Left lung (tissue), 10 donors: ENCODE data around the gene RBMS2. TPM values are rescaled to one million over a fixed set of nuclear protein-coding genes. Genes with fewer than 3 reads are reported as not detected.

Source experiments
- ATAC-seq: fragments of 200-7000 bp; cut with Tn5 transposase; one replicate; pipeline ENCODE4 v1.9.1; 2020; ENCODE audit warnings: moderate library complexity
- DNase-seq, 4 donors: peaks; one replicate each; pipeline ENCODE4 v3.0.0-alpha.2; 2013 to 2020
- H3K27ac ChIP-seq, 2 donors: fragments of 200-600 bp; sonication (generic) in 1 of 2; one replicate each; pipeline versions ENCODE4 v1.5.0 to v1.8.0; 2020 to 2021
- H3K27me3 ChIP-seq, 2 donors: fragments of 200-600 bp; sonication (generic) in 1 of 2; one replicate each; pipeline versions ENCODE4 v1.5.0 to v1.8.0; 2020 to 2021
- H3K36me3 ChIP-seq, 2 donors: fragments of 200-600 bp; sonication (generic) in 1 of 2; one replicate each; pipeline versions ENCODE4 v1.5.0 to v1.8.0; 2020 to 2021
- H3K4me1 ChIP-seq, 2 donors: fragments of 200-600 bp; one replicate each; pipeline ENCODE4 v1.8.0; 2021
- H3K4me3 ChIP-seq, 2 donors: fragments of 200-600 bp; sonication (generic) in 1 of 2; one replicate each; pipeline versions ENCODE4 v1.5.0 to v1.8.0; 2020 to 2021; ENCODE audit warnings: mild to moderate bottlenecking in 1 of 2
- H3K9me3 ChIP-seq, 2 donors: fragments of 200-600 bp; sonication (generic) in 1 of 2; one replicate each; pipeline versions ENCODE4 v1.5.0 to v1.8.0; 2020 to 2021
- intact Hi-C, 2 donors: fragments of 100-400 bp; cut with DNase I; formaldehyde crosslinking; loops; one replicate each; pipeline versions ENCODE4 v1.11.2 to v1.14.2; 2022
- polyA plus RNA-seq, 6 donors: library from polyadenylated mRNA; unstranded; fragments of 120-200 nt; gene quantifications; one replicate each; pipeline ENCODE4 v1.2.1, GENCODE V29; 2013; ENCODE audit not compliant: insufficient read length in 6 of 6
- total RNA-seq, 2 donors: library from RNA; stranded (reverse); fragmentation: NEBNext Ultra II Directional; extraction: Animal tissue kit (Norgen Biotek cat#: 25700); gene quantifications; one replicate each; pipeline ENCODE4 v1.2.1, GENCODE V29; 2021
- TF ChIP-seq, protein P1 (sequence below), 2 donors: fragments of 200-600 bp; sonication (generic) in 1 of 2; IDR thresholded peaks; one replicate each; pipeline versions ENCODE4 v1.5.0 to v1.8.0; 2021; ENCODE audit warnings: antibody characterized with exemption in 2 of 2
- donor health status: DM: no; HTN: yes; CAD: no.
- donor health status: DM: no; HTN: no; CAD: no.

The RBMS2 gene
- total and polyA plus RNA-seq, 8 donors, result 49.0 to 113 (median 69.1) TPM

GRCh38 chr12:56602239-56602638 is 80.6 kb downstream of the RBMS2 start:
- no peaks in the 10 kb centered on the region for H3K27me3 ChIP-seq
- DNase-seq, result no peak
- H3K4me3 ChIP-seq, result no peak overlapping the region
- intact Hi-C loops, result no loop called here
- H3K27ac ChIP-seq, result peak overlapping the region in 1 of 2 donors; percentile 20
- peaks cover 7 to 98% of the 10 kb centered on the region in 2 donors for H3K36me3 ChIP-seq
- H3K4me1 ChIP-seq, result peaks cover 6 to 10% of the 10 kb centered on the region in 2 donors
- TF ChIP-seq, protein P1, sequence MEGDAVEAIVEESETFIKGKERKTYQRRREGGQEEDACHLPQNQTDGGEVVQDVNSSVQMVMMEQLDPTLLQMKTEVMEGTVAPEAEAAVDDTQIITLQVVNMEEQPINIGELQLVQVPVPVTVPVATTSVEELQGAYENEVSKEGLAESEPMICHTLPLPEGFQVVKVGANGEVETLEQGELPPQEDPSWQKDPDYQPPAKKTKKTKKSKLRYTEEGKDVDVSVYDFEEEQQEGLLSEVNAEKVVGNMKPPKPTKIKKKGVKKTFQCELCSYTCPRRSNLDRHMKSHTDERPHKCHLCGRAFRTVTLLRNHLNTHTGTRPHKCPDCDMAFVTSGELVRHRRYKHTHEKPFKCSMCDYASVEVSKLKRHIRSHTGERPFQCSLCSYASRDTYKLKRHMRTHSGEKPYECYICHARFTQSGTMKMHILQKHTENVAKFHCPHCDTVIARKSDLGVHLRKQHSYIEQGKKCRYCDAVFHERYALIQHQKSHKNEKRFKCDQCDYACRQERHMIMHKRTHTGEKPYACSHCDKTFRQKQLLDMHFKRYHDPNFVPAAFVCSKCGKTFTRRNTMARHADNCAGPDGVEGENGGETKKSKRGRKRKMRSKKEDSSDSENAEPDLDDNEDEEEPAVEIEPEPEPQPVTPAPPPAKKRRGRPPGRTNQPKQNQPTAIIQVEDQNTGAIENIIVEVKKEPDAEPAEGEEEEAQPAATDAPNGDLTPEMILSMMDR (IDR thresholded peaks at IDR 0.05), result no peak
- H3K9me3 ChIP-seq, result no peaks in the 10 kb centered on the region
- peak; percentile 40 for ATAC-seq

GRCh38 chr12:56604355-56604754 is 82.7 kb downstream of the RBMS2 start:
- intact Hi-C loops, result no loop called here
- Histone ChIP-seq H3K27me3 (no peaks in the 10 kb centered on the region), H3K36me3 (peaks cover 7 to 100% of the 10 kb centered on the region in 2 donors), H3K9me3 (no peaks in the 10 kb centered on the region), H3K4me3 (no peak overlapping the region), H3K27ac (no peak overlapping the region), H3K4me1 (peaks cover 6 to 10% of the 10 kb centered on the region in 2 donors)
- TF ChIP-seq, protein P1 (IDR thresholded peaks at IDR 0.05), result no peak
- ATAC-seq (no peak), DNase-seq (no peak)

DNA sequence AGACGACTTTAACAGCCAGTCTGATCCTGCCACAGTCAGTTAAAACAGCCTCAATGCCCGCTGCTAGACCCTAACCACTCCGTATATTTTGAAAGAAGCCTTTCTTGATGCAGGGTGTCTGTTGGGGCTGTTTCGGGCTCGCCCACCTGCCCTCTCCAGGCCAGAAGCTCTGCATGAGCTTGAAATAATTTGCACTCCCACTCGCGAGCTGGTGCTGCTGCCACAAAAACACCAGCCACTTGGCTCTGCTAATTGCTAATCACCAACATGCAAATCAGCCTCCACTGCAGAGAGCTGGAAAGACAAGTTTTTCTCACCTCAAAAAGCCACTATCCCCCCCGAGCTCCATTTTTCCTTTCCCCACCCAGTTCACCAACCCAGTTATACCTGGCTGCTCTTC is 93.0 kb downstream of the RBMS2 start:
- Histone ChIP-seq H3K4me1 (no peaks in the 10 kb centered on the region), H3K27me3 (no peaks in the 10 kb centered on the region), H3K27ac (no peak overlapping the region), H3K4me3 (no peak overlapping the region), H3K36me3 (peaks cover 8 to 96% of the 10 kb centered on the region in 2 donors), H3K9me3 (no peaks in the 10 kb centered on the region)
- no peak for ATAC-seq
- intact Hi-C loops, result no loop called here
- DNase-seq, result no peak
- TF ChIP-seq, protein P1 (IDR thresholded peaks at IDR 0.05), result no peak

GRCh38 chr12:56616244-56616643 is 94.6 kb downstream of the RBMS2 start:
- Histone ChIP-seq H3K27me3 (no peaks in the 10 kb centered on the region), H3K4me3 (no peak overlapping the region), H3K36me3 (peaks cover 3 to 93% of the 10 kb centered on the region in 2 donors), H3K9me3 (no peaks in the 10 kb centered on the region), H3K27ac (no peak overlapping the region), H3K4me1 (peaks cover 0 to 5% of the 10 kb centered on the region in 2 donors)
- intact Hi-C loops, result no loop called here
- DNase-seq (no peak), ATAC-seq (no peak)
- TF ChIP-seq, protein P1 (IDR thresholded peaks at IDR 0.05), result no peak

DNA sequence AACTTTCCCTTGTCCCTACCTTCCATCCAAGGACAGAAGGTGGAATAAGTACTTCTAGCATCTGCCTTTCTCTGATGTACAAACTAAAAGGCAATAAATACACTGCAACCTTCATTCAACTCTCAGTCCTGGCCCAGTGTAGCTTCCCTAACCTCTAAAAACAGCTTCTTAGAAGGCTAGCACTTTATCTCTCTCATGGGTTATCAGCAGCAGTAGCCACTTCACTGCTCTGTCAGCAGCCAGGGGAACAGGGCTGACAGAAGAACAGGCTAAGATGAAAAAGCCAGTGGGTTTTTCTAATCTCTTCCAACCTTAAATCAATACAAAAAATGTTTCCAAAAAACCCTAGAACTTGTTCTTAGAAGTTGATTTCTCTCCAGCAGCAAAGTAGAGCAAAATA is 95.3 kb downstream of the RBMS2 start:
- Histone ChIP-seq H3K9me3 (no peaks in the 10 kb centered on the region), H3K27ac (no peak overlapping the region), H3K27me3 (no peaks in the 10 kb centered on the region), H3K36me3 (peaks cover 0 to 93% of the 10 kb centered on the region in 2 donors), H3K4me3 (no peak overlapping the region), H3K4me1 (peaks cover 0 to 12% of the 10 kb centered on the region in 2 donors)
- TF ChIP-seq, protein P1 (IDR thresholded peaks at IDR 0.05), result no peak
- no peak for DNase-seq
- intact Hi-C loops, result no loop called here
- ATAC-seq, result no peak
